Mucosa of rectum (tissue), 2 donors: ENCODE data around the gene PRKAR1B.
A peak's percentile ranks its signal among the peaks of the same experiment; 100 is the strongest.
"Not testable (repeated sequence)": the region's sequence is repeated elsewhere in the genome, so short reads cannot be mapped to it uniquely, and the experiment has no call there.

ENCODE experiments used
- H3K27ac ChIP-seq, 2 donors: one replicate each; pipeline ENCODE4 v1.7.0; 2013; ENCODE audit warnings: inconsistent platforms in 2 of 2, low read depth in 2 of 2, low read length in 2 of 2
- H3K27me3 ChIP-seq, 2 donors: one replicate each; pipeline ENCODE4 v1.7.0; 2013; ENCODE audit warnings: low read length in 2 of 2; ENCODE audit not compliant: control insufficient read depth in 2 of 2, insufficient read depth in 2 of 2
- H3K36me3 ChIP-seq, 2 donors: one replicate each; pipeline ENCODE4 v1.7.0; 2013; ENCODE audit warnings: low read length in 2 of 2; ENCODE audit not compliant: control insufficient read depth in 2 of 2, insufficient read depth in 2 of 2
- H3K4me1 ChIP-seq, 2 donors: one replicate each; pipeline ENCODE4 v1.7.0; 2013; ENCODE audit warnings: low read length in 2 of 2, mild to moderate bottlenecking in 1 of 2; ENCODE audit not compliant: control insufficient read depth in 2 of 2, insufficient read depth in 2 of 2
- H3K4me3 ChIP-seq, 2 donors: one replicate each; pipeline ENCODE4 v1.7.0; 2013; ENCODE audit warnings: low read length in 2 of 2
- H3K9ac ChIP-seq, 2 donors: one replicate each; pipeline ENCODE4 v1.7.0; 2013; ENCODE audit warnings: low read length in 2 of 2, low read depth in 1 of 2, mild to moderate bottlenecking in 1 of 2
- H3K9me3 ChIP-seq, 2 donors: one replicate each; pipeline ENCODE4 v1.7.0; 2013; ENCODE audit warnings: low read length in 2 of 2; ENCODE audit not compliant: control insufficient read depth in 2 of 2
- donor health status: healthy.
- donor health status: Normal muscosa, but diverticular disease.

The PRKAR1B gene

GRCh38 chr7:759569-759968, 32.5 kb upstream of the PRKAR1B start:
- Histone ChIP-seq H3K27ac (peak overlapping the region in 1 of 2 donors; percentile 40), H3K4me1 (peaks cover 0 to 12% of the 10 kb centered on the region in 2 donors), H3K36me3 (peaks cover 28 to 57% of the 10 kb centered on the region in 2 donors), H3K9me3 (no peaks in the 10 kb centered on the region), H3K27me3 (no peaks in the 10 kb centered on the region), H3K9ac (no peak overlapping the region), H3K4me3 (no peak overlapping the region)

DNA sequence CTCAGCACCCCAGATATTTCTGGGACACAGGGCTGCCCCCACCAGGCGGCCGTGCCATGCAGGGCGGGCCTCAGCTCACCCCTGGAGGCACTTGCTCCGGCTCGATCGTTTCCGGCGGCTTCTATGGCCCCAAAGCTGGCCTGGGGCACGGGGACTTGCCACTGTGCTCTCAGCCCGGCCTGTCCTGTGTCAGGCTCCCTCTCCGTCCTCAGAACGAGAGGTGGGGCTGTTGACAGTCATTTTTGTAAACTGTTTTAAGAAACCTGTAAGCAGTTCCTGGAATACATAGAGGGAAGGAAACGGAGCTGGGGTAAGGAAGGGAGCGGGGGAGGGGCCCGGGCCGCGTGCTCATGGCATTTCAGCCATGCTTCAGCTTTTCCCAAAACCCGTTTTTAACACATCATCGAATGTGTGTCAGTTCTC, 30.7 kb upstream of the PRKAR1B start:
- no peaks in the 10 kb centered on the region for H3K27me3 ChIP-seq
- no peak overlapping the region for H3K9ac ChIP-seq
- no peak overlapping the region for H3K27ac ChIP-seq
- peaks cover 23 to 51% of the 10 kb centered on the region in 2 donors for H3K36me3 ChIP-seq
- peaks cover 0 to 12% of the 10 kb centered on the region in 2 donors for H3K4me1 ChIP-seq
- no peak overlapping the region for H3K4me3 ChIP-seq
- H3K9me3 ChIP-seq: no peaks in the 10 kb centered on the region

- Histone ChIP-seq H3K9me3 (no peaks in the 10 kb centered on the region), H3K27me3 (no peaks in the 10 kb centered on the region), H3K4me1 (peaks cover 0 to 12% of the 10 kb centered on the region in 2 donors), H3K36me3 (peaks cover 25 to 52% of the 10 kb centered on the region in 2 donors), H3K9ac (no peak overlapping the region), H3K27ac (no peak overlapping the region), H3K4me3 (no peak overlapping the region)
These were observed 30.0 kb upstream of the PRKAR1B start for GRCh38 chr7:756928-757560.

DNA sequence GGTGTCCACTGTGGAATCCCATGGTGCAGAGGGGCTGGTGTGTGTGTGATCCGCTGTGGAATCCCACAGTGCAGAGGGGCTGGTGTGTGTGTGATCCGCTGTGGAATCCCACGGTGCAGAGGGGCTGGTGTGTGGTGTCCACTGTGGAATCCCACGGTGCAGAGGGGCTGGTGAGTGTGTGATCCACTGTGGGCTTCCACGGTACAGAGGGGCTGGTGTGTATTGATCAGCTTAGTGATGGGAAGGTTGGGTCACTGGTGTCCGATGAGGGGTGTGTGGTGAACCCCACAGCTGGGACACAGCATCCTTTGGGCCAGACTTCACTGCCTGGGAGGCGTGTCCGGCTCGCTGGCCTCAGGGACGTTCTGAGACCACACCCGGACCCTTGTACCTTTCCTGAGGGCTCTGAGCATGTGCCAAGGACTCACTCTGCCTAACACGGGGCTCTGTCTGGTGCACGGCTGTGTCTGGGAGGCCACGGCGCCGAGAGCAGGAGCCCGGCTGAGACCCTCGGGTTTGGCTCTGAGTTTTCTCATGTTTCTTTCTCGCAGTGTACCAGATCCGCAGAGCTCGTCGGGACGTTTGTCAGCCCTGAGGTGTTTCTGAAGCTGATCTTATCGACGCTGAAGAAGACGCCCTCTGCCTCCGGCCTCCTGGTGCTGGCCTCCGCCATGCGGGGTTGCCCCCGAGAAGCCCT, 29.3 kb upstream of the PRKAR1B start:
- Histone ChIP-seq H3K27me3 (no peaks in the 10 kb centered on the region), H3K9ac (no peak overlapping the region), H3K27ac (no peak overlapping the region), H3K9me3 (no peaks in the 10 kb centered on the region), H3K36me3 (peaks cover 29 to 50% of the 10 kb centered on the region in 2 donors), H3K4me3 (no peak overlapping the region), H3K4me1 (peaks cover 0 to 12% of the 10 kb centered on the region in 2 donors)

DNA sequence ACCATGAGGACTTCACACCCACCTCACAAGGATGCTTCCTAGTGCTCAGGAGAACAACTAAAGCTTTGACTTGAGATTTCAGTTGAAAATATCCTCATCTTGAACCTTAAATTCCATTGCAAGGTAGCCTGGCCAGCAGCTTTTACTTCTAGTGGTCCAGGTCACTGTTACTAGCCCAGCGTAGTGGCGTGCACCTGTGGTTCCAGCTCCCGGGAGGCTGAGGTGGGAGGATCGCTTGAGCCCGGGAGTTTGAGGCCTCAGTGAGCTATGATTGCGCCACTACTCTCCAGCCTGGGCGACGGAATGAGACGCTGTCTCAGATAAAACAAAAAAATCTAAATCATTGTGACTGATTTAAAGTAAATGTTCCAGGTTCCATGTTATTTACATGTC, 28.3 kb upstream of the PRKAR1B start:
- no peak overlapping the region for H3K9ac ChIP-seq
- H3K9me3 ChIP-seq: no peaks in the 10 kb centered on the region
- peaks cover 0 to 8% of the 10 kb centered on the region in 2 donors for H3K4me1 ChIP-seq
- no peak overlapping the region for H3K27ac ChIP-seq
- H3K36me3 ChIP-seq: peaks cover 29 to 53% of the 10 kb centered on the region in 2 donors
- H3K27me3 ChIP-seq: no peaks in the 10 kb centered on the region
- H3K4me3 ChIP-seq: no peak overlapping the region

DNA sequence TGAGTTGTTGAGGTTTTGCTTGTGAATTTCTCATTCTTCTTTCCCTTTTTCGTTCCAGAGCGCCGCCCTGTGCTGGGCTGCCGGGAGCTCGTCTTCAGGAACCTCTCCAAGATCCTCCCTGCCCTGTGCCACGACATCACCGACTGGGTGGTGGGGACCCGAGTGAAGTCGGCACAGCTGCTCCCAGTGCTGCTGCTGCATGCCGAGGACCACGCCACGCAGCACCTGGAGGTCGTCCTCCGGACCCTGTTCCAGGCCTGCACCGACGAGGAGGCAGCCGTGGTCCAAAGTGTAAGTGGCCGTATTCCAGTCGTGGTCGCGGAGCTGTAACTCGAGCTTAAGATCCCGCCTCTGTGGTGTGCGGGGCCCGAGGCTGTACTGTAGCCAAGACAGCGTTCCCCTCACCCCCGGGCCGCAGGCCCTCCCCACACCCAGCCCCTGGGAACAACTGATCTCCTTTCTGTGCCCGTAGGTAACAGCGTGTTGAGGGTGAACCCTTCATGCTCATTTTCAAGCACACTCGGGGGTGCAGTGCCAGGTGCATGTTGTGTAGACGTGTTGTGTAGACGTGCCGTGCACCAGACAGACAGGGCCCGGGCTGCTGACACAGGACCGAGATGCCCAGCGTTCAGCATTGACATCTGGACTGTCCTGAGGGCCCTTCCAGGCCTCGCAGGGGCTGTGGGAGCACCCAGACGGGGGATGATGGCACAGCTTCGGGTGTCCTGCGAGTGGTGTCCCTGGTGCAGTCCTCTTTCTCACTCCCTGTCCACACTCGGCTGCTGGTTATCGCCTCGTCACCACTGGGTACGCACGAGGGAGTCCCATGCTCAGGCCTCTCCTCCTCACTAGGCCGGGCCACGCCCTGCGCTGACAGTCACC, 27.7 kb upstream of the PRKAR1B start:
- peaks cover 0 to 2% of the 10 kb centered on the region in 2 donors for H3K4me1 ChIP-seq
- no peaks in the 10 kb centered on the region for H3K9me3 ChIP-seq
- H3K27ac ChIP-seq: no peak overlapping the region
- H3K36me3 ChIP-seq: peaks cover 34 to 57% of the 10 kb centered on the region in 2 donors
- no peak overlapping the region for H3K4me3 ChIP-seq
- H3K27me3 ChIP-seq: no peaks in the 10 kb centered on the region
- no peak overlapping the region for H3K9ac ChIP-seq

DNA sequence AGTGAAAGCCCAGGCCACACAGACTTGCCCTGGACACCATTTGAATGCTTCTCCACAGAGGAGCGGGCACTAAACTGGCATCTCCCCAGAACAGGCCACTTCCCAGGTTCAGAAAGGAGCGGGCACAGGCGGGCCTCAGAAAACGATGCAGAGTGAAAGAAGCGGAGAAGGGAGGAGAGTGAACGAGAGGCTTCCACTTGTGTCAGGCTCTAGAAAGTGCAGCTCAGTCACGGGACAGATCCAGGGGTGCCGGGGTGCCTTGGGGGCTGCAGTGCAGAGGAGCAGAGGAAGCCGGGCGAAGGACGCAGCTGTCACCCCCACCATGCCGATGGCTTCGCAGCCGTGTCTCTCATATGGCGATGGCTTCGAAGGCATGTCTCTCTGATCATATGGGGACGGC, 26.1 kb upstream of the PRKAR1B start:
- Histone ChIP-seq H3K27me3 (no peaks in the 10 kb centered on the region), H3K27ac (no peak overlapping the region), H3K4me3 (no peak overlapping the region), H3K4me1 (no peaks in the 10 kb centered on the region), H3K9me3 (no peaks in the 10 kb centered on the region), H3K9ac (no peak overlapping the region), H3K36me3 (peaks cover 37 to 57% of the 10 kb centered on the region in 2 donors)

- not testable (repeated sequence) for H3K27ac ChIP-seq, H3K4me1 ChIP-seq, H3K4me3 ChIP-seq, H3K27me3 ChIP-seq, H3K9me3 ChIP-seq, H3K9ac ChIP-seq
- peaks cover 36 to 49% of the 10 kb centered on the region in 2 donors for H3K36me3 ChIP-seq
These were observed 25.2 kb upstream of the PRKAR1B start for GRCh38 chr7:752256-752655.

GRCh38 chr7:751826-752225, 24.7 kb upstream of the PRKAR1B start:
- no peak overlapping the region for H3K9ac ChIP-seq
- no peaks in the 10 kb centered on the region for H3K27me3 ChIP-seq
- no peak overlapping the region for H3K27ac ChIP-seq
- H3K36me3 ChIP-seq: peaks cover 33 to 44% of the 10 kb centered on the region in 2 donors
- no peaks in the 10 kb centered on the region for H3K4me1 ChIP-seq
- no peak overlapping the region for H3K4me3 ChIP-seq
- H3K9me3 ChIP-seq: no peaks in the 10 kb centered on the region
